HuH-7 (cell line): Measurements from ENCODE around the gene OR2B2.
A peak's percentile ranks its signal among the peaks of the same experiment; 100 is the strongest.

Experiments
- DNase-seq: peaks from one replicate; pipeline ENCODE4 v3.0.0; 2011; ENCODE audit warnings: low spot score

The OR2B2 gene

DNA sequence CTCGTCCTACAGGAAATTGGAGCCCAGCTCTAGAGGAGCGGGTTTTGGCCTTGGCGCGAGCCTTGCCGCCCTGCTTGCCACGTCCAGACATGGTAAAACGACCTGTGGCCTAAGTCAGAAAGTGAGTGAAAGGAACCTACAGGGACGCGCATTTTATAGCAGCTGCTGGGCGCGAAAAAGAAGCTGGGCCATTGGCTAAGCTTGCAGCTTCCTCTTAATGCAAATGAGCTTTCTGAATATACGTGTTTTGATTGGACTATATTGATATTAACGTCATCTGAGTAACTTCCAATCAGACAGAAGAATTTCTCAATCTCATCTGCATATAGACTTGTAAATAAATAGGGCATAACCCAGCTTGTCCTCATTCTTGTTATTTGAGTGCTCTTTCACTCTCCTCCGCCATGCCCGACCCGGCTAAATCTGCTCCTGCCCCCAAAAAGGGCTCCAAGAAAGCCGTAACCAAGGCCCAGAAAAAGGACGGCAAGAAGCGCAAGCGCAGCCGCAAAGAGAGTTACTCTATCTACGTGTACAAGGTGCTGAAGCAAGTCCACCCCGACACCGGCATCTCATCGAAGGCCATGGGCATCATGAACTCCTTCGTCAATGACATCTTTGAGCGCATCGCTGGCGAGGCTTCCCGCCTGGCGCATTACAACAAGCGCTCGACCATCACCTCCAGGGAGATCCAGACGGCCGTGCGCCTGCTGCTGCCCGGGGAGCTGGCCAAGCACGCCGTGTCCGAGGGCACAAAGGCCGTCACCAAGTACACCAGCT, 18.9 kb downstream of the OR2B2 start:
- DNase-seq: peak; percentile 88

DNA sequence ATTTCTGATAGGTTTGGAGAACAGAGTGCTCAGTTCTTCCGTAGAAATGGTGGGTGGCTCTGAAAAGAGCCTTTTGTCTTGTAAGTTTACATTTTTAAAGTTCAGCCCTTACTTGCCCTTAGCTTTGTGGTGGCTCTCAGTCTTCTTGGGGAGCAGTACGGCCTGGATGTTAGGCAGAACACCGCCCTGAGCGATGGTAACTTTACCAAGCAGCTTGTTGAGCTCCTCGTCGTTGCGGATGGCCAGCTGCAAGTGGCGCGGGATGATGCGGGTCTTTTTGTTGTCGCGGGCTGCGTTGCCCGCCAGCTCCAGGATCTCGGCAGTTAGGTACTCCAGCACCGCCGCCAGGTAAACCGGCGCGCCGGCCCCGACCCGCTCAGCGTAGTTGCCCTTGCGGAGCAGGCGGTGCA, 19.5 kb downstream of the OR2B2 start:
- no peak for DNase-seq

DNA sequence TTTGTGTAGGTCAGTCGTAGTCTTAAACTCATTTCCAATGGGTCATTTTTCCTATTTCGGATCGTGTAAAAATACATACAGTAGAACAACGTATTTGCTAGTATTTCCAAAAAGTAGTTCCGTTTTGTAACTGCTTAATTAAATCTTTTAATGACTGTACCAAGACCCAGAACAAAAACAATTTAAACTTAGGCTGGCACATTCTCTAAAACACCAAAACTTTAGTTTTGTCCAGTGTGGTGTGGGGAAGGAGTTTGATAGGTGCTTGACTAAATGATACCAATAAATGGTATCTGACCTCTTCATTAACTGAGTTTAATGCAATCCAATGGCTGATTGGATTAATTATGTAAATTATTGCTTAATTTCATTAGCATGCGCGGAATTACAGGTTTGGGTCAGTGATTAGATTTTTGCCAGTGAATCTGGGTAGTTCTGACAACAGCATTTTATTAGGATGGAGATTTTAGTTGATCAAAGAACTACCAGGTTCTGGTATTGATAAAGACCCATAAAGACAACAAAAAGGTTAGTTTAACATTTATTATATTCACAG, 20.8 kb downstream of the OR2B2 start:
- no peak for DNase-seq

DNA sequence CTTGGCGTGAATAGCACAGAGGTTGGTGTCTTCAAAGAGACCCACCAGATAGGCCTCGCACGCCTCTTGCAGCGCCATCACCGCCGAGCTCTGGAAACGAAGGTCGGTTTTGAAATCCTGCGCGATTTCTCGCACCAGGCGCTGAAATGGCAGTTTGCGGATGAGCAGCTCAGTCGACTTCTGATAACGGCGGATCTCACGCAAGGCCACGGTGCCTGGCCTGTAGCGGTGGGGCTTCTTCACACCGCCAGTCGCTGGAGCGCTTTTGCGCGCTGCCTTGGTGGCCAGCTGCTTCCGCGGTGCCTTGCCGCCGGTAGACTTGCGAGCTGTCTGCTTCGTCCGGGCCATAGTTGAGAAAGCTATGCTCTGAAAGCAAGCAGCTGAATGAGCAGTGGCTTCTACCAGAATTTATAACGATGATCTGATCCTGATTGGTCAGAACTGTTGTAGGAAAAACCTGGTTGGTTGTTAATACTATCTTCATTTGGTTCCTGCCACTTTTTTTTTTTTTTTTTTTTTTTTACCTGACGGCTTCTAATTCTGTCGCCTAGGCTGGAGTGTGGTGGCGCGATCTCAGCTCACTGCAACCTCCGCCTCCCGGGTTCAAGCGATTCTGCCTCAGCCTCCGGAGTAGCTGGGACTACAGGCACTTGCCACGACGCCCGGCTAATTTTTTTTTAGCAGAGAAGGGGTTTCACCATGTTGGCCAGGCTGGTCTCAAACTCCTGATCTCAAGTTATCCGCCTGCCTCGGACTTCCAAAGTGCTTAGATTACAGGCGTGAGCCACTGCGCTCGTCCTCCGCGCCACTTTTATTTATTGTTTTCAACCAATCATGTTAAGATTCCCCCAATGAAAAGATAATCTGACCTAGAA, 21.5 kb downstream of the OR2B2 start:
- DNase-seq: no peak

DNA sequence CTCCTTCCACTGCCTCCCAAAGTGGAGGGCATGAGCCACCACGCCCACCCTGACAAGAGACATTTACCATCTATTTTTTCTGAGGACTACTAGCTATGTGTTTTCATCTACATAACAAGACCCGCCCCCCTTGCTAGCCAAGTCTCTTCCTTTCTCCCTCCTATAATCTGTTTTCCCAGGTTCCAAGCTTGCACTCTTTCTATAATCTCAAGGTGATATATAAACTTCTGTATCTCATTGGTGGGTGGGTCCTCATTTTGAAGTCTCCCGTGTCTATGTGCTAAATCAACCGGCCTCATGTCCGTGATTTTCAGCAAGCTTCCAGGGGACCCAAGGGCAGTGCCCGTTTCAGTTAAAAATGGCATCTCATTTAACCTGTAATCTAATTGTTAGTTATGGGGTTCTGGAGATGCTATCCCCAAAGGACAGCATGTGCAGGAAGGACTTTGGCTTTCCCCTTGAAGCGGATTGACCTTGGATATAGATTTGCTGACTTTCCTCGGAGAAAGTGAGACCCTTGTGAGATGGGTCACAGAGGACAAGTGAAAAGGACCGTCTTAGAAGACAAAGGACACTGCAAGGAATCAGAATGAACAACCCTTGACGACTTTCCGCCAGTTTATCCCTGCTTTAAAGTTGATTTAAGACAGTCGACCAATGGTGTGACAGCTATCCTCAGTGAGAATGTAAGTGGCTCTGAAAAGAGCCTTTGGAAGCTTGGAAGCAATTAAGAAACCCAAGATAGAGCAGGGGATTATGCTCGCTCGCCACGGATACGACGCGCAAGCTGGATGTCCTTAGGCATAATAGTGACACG, 22.4 kb downstream of the OR2B2 start:
- DNase-seq: no peak

DNA sequence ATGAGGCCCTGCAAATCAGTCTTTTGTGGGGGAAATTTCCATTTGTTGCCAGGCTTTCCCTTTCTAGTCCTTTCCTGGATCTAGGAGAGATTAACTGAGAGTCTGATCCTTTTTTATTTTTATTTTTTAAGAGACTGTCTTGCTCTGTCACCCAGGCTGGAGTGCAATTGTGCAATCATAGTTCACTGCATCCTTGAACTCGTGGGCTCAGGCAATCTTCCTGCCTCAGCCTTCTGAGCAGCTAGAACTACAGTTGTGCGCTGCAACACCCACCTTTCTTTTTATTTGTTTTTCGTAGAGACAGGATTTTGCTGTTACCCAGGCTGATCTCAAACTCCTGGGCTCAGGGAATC, 22.9 kb downstream of the OR2B2 start:
- DNase-seq: no peak

DNA sequence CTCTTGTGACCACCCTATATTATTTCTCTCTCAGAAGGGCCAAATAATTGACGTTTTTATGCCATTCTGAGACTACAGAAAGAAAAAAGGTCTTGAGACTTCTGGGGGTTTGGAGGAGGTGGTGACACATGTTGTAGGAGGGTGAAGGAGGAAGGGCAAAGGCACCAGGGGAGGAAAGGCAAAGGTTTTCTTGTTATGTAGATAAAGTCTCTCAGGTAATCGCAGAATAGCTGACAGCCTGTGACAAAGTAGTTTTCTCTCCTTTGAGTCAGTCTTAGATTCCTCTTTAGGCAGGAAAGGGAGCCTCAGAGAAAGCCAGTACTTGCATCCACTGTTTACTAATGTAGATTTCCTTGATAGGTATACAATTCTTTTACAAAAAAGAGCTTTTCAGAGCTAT, 23.6 kb downstream of the OR2B2 start:
- no peak for DNase-seq

DNA sequence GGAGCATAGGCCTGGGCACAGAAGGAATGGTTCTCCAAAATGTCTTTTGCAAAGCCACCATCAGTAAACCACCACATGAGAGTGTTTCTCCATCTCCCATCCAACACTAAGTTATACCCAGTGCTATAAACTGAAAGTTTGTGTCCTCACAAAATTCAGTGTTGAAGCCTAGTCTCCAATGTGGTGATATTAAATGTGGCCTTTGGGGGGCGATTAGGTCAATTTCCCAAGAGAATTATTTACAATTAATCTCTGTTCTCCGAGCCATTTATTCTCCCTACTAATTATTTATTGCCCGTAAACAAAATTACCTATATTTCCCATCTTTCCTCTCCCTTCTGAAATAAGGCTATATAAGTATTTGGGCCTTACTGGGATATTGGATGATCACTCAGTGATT, 26.1 kb downstream of the OR2B2 start:
- no peak for DNase-seq

DNA sequence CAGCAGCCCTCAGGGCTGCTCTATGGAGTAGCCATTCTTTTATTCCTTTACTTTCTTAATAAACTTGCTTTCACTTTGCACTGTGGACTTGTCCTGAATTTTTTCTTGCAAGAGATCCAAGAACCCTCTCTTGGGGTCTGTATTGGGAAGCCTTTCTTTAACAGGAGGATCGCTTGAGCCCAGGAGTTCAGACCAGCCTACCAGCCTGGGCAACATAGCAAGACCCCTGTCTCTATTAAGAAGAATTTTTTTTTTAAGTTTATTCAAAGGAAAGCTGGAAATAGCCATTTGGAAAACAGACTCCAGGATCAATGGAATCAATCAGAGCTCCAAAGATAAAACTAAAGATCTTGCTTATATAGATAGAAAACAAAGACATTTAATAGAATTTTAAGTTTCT, 29.1 kb downstream of the OR2B2 start:
- DNase-seq: no peak

DNA sequence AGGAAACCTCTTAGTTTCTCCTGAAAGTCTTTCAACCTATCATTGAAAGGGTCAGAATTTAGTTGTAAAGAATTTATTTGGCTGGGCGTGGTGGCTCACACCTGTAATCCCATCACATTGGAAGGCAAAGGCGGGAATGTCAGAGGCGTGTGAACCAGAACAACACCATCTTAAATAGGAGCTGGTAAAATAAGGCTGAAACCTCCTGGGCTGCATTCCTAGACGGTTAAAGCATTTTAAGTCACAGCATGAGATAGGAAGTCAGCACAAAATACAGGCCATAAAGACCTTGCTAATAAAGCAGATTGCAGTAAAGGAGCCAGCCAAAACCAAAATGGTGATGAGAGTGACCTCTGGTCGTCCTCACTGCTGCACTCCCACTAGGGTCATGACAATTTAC, 29.6 kb downstream of the OR2B2 start:
- DNase-seq: no peak

DNA sequence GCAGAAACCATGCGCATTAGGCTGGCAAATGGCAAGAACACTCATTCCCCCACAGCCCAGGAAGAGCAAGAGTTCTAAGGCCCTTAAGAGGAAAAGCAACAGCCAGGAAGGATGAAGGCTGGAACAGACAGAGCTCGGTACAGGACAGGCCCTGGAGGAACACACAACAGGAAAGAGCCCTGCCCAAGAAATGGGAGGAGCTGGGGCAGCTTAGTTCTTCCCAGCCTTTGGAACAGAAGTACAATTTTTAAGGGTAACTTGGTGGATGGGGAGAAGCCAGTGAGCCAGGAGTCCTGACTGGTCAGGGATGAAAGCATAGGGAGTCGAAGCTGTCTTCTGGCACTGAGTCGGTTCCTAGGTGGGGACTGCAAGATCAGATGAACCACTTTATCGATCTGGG, 32.4 kb downstream of the OR2B2 start:
- no peak for DNase-seq

DNA sequence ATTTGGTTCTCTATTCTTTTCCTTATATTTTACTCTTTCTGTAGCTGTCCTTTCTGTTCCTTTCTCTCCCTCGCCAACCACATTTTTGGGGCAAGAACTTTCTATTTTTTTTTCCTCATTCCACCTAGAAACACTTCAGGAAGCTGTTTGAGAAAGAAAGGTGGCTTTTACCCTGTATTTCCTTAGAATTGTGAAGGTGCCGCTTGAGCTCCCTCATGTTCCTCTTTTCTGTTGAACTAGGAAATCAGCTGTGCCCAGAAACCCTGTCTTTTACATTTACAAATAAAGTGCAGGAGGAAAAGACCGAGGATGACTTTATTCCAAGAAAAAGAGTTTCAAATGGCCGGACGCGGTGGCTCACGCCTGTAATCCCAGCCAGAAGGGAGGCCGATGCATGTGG, 38.2 kb downstream of the OR2B2 start:
- no peak for DNase-seq

DNA sequence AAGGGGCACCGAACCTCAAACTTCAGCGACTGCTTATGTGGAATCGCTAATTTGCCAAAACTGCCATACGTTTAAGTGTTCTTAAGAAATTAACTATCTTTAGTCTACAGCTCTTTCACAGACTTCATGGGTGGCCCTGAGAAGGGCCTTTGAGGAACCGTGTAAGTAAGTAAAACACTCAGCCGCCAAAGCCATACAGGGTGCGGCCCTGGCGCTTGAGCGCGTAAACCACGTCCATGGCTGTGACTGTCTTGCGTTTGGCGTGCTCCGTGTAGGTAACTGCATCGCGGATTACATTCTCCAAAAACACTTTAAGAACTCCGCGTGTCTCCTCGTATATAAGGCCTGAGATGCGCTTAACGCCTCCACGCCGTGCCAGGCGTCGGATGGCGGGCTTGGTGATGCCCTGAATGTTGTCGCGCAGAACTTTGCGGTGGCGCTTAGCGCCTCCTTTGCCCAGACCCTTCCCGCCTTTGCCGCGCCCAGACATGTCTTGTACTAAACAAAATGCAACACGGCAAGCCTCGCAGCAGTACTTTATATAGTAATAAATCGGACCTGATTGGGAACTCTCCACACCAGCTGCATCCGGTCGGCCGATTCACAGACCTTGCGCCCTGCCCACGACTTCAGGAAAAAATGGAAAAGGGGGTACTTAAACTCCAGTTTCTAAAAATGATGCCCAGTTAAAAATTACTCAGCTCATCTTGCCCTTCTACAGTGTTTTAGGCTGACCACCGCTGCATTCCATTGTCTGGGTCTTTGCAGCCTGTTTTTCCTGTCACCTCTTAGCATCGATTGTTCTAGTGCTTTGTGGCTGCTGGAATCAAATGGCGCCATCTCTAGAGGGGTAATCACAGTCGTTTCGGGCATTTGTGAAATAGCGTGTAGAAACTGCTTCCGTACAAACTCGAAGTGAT, 38.9 kb downstream of the OR2B2 start:
- DNase-seq: no peak

DNA sequence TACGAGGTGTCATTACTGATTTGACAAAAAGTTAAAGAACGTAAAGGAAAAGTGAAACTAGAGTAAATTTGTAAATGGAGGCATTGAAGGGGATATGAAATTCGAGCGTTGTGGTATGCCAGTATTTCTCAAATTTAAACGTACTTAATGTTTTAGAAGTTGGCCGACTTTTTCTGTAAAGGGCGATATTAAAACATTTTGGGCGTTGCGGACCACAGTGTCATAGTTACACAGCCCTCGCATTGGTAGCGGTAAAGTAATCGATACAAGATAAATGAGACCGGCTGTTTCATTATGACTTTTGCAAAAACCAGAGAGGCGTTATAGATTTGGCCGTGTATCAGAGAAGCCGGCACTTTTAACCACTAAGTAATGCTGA, 39.6 kb downstream of the OR2B2 start:
- DNase-seq: no peak

DNA sequence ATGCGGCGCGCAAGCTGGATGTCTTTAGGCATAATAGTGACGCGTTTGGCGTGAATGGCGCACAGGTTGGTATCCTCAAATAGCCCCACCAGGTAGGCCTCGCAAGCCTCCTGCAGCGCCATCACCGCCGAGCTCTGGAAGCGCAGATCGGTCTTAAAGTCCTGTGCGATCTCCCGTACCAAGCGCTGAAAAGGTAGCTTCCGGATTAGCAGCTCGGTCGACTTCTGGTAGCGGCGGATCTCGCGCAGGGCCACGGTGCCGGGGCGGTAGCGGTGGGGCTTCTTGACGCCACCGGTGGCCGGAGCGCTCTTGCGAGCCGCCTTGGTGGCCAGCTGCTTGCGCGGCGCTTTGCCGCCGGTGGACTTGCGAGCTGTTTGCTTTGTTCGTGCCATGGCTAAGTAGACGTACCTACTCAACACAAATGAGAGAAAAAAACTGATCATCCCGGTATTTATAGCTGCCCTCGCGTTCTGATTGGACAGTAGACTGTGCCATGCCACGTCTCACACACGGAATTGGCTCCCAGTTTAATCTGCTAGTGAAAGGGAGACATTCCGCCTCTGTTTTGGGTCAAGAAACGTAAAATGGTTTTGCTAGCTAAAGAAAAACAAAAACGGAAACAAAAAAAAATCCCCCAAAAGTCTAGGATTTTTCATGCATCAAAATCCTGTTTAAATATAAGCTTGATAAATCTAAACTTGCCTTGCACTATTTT, 40.1 kb downstream of the OR2B2 start:
- peak; percentile 88 for DNase-seq

DNA sequence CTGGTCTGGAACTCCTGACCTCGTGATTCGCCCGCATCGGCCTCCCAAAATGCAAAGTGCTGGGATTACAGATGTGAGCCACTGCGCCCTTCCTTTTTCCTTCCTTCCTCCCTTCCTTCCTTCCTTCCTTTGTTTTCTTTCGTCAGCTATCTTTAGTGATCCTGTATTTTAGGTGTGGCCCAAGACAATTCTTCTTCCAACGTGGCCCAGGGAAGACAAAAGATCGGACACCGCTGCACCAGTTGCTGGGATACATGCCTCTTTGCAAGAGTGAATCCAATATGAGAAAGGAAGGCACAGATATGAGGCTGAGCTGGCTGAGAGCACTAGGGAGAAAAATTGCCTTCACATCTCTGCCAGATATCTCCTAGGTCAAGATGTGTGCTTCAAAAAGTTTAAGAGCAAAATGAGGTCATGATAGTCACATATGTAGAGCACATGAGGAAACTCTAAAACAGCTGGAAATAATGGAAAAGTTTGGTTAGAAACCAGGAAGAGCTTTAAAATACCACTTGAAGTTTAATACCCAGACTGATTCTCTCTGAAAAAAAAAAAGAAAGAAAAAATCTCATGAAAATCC, 41.8 kb downstream of the OR2B2 start:
- no peak for DNase-seq

DNA sequence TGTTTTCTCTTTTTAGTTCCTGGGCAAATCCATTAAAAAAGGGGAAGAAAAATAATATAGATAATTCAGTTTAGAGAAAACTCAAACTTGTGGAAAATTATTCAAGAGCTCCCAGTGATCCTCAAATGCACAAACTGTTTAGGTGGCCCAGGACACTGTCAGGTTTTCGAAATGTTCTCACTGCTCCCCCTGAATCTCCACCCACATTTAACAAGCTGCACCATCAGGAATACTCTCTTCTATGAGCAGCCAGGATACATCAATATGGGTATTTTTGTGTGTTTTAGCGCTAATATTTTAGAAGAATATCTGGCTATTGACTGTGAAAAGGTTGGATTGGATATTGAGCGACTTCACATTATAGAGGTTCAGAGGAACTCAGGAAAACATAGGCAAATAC, 43.9 kb downstream of the OR2B2 start:
- DNase-seq: no peak

DNA sequence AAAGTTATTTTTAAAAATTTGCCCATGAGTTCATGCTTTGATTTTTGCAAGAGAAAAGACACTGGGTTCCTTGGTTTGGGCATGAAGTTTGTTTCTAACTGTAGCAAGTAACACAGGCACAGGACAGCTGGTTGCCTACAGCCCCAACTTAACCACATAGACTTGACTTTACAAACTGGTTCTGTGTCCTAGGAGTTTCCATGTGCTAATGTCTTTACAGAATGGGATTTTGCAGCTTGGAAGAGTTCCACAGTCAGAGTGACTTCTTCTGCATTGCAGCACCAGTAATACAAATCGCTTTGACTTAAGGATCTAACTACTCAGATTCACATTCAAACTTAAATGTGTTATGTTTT, 44.3 kb downstream of the OR2B2 start:
- DNase-seq: no peak

DNA sequence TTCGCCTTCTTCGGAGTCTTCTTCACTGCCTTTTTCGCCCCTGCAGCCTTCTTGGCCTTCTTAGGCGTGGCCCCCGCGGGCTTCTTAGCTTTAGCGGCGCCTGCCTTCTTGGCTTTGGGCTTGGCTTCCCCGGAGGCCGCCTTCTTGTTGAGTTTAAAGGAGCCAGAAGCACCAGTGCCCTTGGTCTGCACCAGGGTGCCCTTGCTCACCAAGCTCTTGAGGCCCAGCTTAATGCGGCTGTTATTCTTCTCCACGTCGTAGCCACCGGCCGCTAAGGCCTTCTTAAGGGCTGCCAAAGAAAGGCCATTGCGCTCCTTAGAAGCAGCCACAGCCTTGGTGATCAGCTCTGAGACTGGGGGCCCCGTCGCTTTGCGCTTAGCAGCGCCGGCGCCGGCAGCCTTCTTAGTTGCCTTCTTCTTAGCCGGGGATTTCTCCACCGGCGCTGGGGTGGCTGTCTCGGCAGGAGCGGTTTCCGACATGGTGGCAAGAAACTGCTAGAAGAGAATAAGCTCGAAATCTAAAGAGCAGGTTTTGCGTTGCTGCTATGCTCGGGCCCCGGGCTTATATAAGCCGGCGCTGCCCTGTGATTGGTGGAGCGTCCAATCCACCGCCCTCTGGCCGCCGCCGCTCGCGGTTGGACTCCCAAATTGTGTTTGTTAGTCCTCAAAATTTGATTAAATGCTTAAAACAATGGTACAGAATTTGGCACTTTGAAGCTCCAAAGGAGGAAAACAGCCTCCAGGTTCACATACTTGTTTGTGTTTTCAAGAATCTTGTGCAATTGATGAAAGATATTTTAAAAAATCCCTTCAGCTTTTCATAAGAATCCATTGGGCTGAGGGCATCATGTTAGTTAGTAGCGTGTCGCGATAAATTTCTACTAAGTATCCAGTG, 44.9 kb downstream of the OR2B2 start:
- peak; percentile 53 for DNase-seq
